B cell (primary cell): Measurements from ENCODE around the gene MATN3. TPM values are rescaled to one million over a fixed set of nuclear protein-coding genes. Genes with fewer than 3 reads are reported as not detected.

Source experiments
- ATAC-seq: fragments of 200-7000 bp; cut with Tn5 transposase; one replicate; pipeline ENCODE4 v1.10.0; 2021; ENCODE audit warnings: low read depth, mild to moderate bottlenecking, moderate number of reproducible peaks, moderate library complexity
- CTCF ChIA-PET: fragments of 350-600 bp; sonication (Branson Sonifier 250); formaldehyde crosslinking; loops from one replicate; lab custom pipeline; 2021; ENCODE audit warnings: antibody characterized with exemption, inconsistent platforms; lab: Charles Lee
- POLR2A ChIA-PET: fragments of 350-600 bp; sonication (Branson Sonifier 250); formaldehyde crosslinking; loops from one replicate; lab custom pipeline; 2021; ENCODE audit warnings: antibody characterized with exemption; lab: Charles Lee
- DNase-seq: peaks from one replicate; pipeline ENCODE4 v3.0.0; 2013
- H2AFZ ChIP-seq: 2 replicates; pipeline ENCODE4 v1.6.1; 2012; ENCODE audit warnings: mild to moderate bottlenecking, low read depth, low read length; ENCODE audit not compliant: insufficient read depth, poor library complexity, severe bottlenecking
- H3K27ac ChIP-seq, 2 donors: 1 replicate in 1 of 2; 2 replicates in 1 of 2; pipeline ENCODE4 v1.5.1; 2012 to 2013; ENCODE audit warnings: low read length in 2 of 2, mild to moderate bottlenecking in 2 of 2, moderate library complexity in 1 of 2
- H3K27me3 ChIP-seq, 4 experiments: fragments of 200-600 bp in 1 of 4; sonication (generic) in 1 of 4; replicated peaks in 1 of 4; 1 replicate in 2 of 4; 2 replicates in 2 of 4; pipeline versions ENCODE4 v1.6.1 to v1.7.0; 2013 to 2016; ENCODE audit warnings: low read length in 3 of 4, mild to moderate bottlenecking in 2 of 4, mixed read lengths in 1 of 4, moderate library complexity in 1 of 4; ENCODE audit not compliant: insufficient read depth in 4 of 4, control insufficient read depth in 3 of 4; ENCODE audit errors: control extremely low read depth in 1 of 4
- H3K36me3 ChIP-seq, 2 experiments: replicated peaks in 1 of 2; 1 replicate in 1 of 2; 2 replicates in 1 of 2; pipeline versions ENCODE4 v1.6.1 to v1.7.1; 2013; ENCODE audit warnings: low read length in 1 of 2; ENCODE audit not compliant: insufficient read depth in 2 of 2, control insufficient read depth in 1 of 2; ENCODE audit errors: control extremely low read depth in 1 of 2, extremely low read depth in 1 of 2
- H3K4me1 ChIP-seq, 2 donors: fragments of 200-600 bp in 1 of 2; sonication (generic) in 1 of 2; 1 replicate in 1 of 2; 2 replicates in 1 of 2; pipeline versions ENCODE4 v1.5.1 to v1.6.1; 2013 to 2017; ENCODE audit warnings: low read length in 2 of 2; ENCODE audit not compliant: control insufficient read depth in 2 of 2, insufficient read depth in 2 of 2
- H3K4me2 ChIP-seq: replicated peaks from 2 replicates; pipeline ENCODE3; 2012; ENCODE audit warnings: mild to moderate bottlenecking, low read depth, low read length; ENCODE audit not compliant: poor library complexity, severe bottlenecking
- H3K4me3 ChIP-seq, 5 experiments: fragments of 200-600 bp in 1 of 5; sonication (generic) in 1 of 5; 1 replicate in 3 of 5; 2 replicates in 2 of 5; pipeline versions ENCODE4 v1.5.1 to v1.7.0; 2011 to 2016; ENCODE audit warnings: low read length in 4 of 5, mild to moderate bottlenecking in 4 of 5, low read depth in 2 of 5, control low read depth in 1 of 5, moderate library complexity in 1 of 5; ENCODE audit not compliant: insufficient read depth in 1 of 5; ENCODE audit errors: control extremely low read depth in 1 of 5, extremely low read depth in 1 of 5
- H3K79me2 ChIP-seq: fragments of 200-600 bp; sonication (generic); one replicate; pipeline ENCODE4 v1.6.0; 2016; ENCODE audit warnings: low read length; ENCODE audit not compliant: control insufficient read depth, insufficient read depth
- H3K9ac ChIP-seq: fragments of 200-600 bp; sonication (generic); 2 replicates; pipeline ENCODE4 v1.6.1; 2017; ENCODE audit warnings: mild to moderate bottlenecking, low read length, moderate library complexity
- H3K9me3 ChIP-seq, 3 donors: one replicate each; pipeline versions ENCODE4 v1.6.1 to v1.7.1; 2013; ENCODE audit warnings: low read length in 2 of 3; ENCODE audit not compliant: control insufficient read depth in 2 of 3, insufficient read depth in 1 of 3; ENCODE audit errors: control extremely low read depth in 1 of 3
- H4K20me1 ChIP-seq: 2 replicates; pipeline ENCODE4 v1.6.0; 2012; ENCODE audit warnings: mild to moderate bottlenecking, low read length; ENCODE audit not compliant: insufficient read depth, control insufficient read depth, poor library complexity, severe bottlenecking
- H3K27ac Mint-ChIP-seq: one replicate; pipeline ENCODE4 v1.8.0; 2021; ENCODE audit warnings: mixed read lengths
- H3K27me3 Mint-ChIP-seq: one replicate; pipeline ENCODE4 v1.8.0; 2021; ENCODE audit warnings: mixed read lengths
- H3K4me1 Mint-ChIP-seq: one replicate; pipeline ENCODE4 v1.8.0; 2021; ENCODE audit warnings: mixed read lengths
- H3K4me3 Mint-ChIP-seq: one replicate; pipeline ENCODE4 v1.8.0; 2021; ENCODE audit warnings: mixed read lengths
- H3K9me3 Mint-ChIP-seq: one replicate; pipeline ENCODE4 v1.8.0; 2022; ENCODE audit warnings: mixed read lengths; ENCODE audit not compliant: insufficient read depth
- CTCF ChIP-seq: fragments of 200-600 bp; IDR thresholded peaks from one replicate; pipeline ENCODE4 v1.8.0; 2022; ENCODE audit warnings: antibody characterized with exemption, mild to moderate bottlenecking
- EZH2 ChIP-seq: IDR thresholded peaks from 2 replicates; pipeline ENCODE4 v1.6.1; 2012; ENCODE audit warnings: borderline replicate concordance, low read depth, mild to moderate bottlenecking, moderate library complexity, low read length; ENCODE audit not compliant: insufficient read depth, poor library complexity, severe bottlenecking
- WGBS: methylation state at CpG from one replicate; pipeline ENCODE4 v1.1.5; 2013; ENCODE audit warnings: missing lambda C conversion rate; ENCODE audit not compliant: insufficient coverage; 5-methylcytosine and 5-hydroxymethylcytosine counted together
- intact Hi-C: fragments of 100-400 bp; cut with micrococcal nuclease; formaldehyde crosslinking; loops from one replicate; pipeline ENCODE4 v1.10.0; 2022
- polyA plus RNA-seq: library from polyadenylated mRNA; depleted of rRNA; stranded (reverse); fragments of >200 nt; gene quantifications from 2 replicates; pipeline ENCODE4 v1.2.3, GENCODE V29; 2012
- total RNA-seq, 2 donors: library from RNA; stranded (reverse); fragments of 120-200 nt in 1 of 2; gene quantifications; 1 replicate in 1 of 2; 2 replicates in 1 of 2; pipeline versions ENCODE4 v1.2.3 to v1.2.4, GENCODE V29; 2013 to 2022

MATN3 gene
- total and polyA plus RNA-seq, 2 donors (not counting 1 experiment from before 2014, with no cell fraction given) = not detected

DNA sequence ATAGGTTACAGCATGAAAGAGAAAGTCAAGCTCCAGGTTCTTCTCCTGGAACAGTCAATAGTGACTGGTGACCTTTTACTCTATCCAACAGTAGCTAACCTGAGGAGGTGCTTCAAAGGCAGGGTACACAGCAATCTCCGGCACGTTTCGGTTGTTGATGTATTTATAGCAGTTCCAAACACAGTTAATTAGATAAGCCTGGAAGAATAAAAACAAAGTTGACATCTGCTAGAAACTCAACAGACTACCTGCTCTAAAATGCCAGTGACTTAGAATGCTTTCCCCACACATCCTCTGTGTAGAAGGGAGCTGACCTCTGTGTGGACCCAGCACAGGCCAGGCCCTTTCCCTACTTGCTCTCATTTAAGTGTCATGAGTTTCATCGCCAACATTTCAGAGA, 21.8 kb upstream of the MATN3 start:
- H3K4me1 ChIP-seq = peaks cover 11 to 12% of the 10 kb centered on the region in 2 donors
- peaks cover 2% of the 10 kb centered on the region for H3K9me3 Mint-ChIP-seq
- POLR2A ChIA-PET = interaction anchor here (1.0 kb wide), 1 partner anchor 15 kb away, joined by 3 read pairs; no protein-coding TSS in a partner anchor
- H3K27me3 ChIP-seq = no peaks in the 10 kb centered on the region
- no peak overlapping the region for H3K4me2 ChIP-seq
- no CpG with 5 or more reads among the region's 4 CpGs for WGBS
- H3K4me3 ChIP-seq = no peak overlapping the region
- intact Hi-C loops = no loop called here
- H3K9me3 ChIP-seq = no peaks in the 10 kb centered on the region
- H3K27me3 Mint-ChIP-seq = no peaks in the 10 kb centered on the region
- DNase-seq = no peak
- peaks cover 12% of the 10 kb centered on the region for H4K20me1 ChIP-seq
- H3K4me1 Mint-ChIP-seq = peaks cover 28% of the 10 kb centered on the region
- no peak overlapping the region for H3K27ac Mint-ChIP-seq
- no peak overlapping the region for H3K27ac ChIP-seq
- H3K9ac ChIP-seq = no peak overlapping the region
- CTCF ChIA-PET = interaction anchor here (0.6 to 2.2 kb wide), 4 partner anchors 11 to 21 kb away, joined by 3 to 8 read pairs (median 4); no protein-coding TSS in a partner anchor
- H3K4me3 Mint-ChIP-seq = no peak overlapping the region
- H3K79me2 ChIP-seq = peaks cover 16% of the 10 kb centered on the region
- H2AFZ ChIP-seq = no peak overlapping the region
- peaks cover 8 to 80% of the 10 kb centered on the region in 2 experiments for H3K36me3 ChIP-seq
- ATAC-seq = no peak
- TF ChIP-seq EZH2 = no peak

GRCh38 chr2:20033322-20033721, 20.9 kb upstream of the MATN3 start:
- H3K27ac ChIP-seq = no peak overlapping the region
- DNase-seq = no peak
- H3K9me3 Mint-ChIP-seq = peaks cover 2% of the 10 kb centered on the region
- no peak overlapping the region for H3K4me2 ChIP-seq
- no peaks in the 10 kb centered on the region for H3K27me3 ChIP-seq
- peaks cover 12% of the 10 kb centered on the region for H4K20me1 ChIP-seq
- no peak overlapping the region for H3K9ac ChIP-seq
- intact Hi-C loops = no loop called here
- CTCF ChIA-PET = interaction anchor here (1.3 to 2.2 kb wide), 2 partner anchors 18 to 22 kb away, joined by 4 to 8 read pairs; no protein-coding TSS in a partner anchor
- peaks cover 13% of the 10 kb centered on the region for H3K79me2 ChIP-seq
- H2AFZ ChIP-seq = no peak overlapping the region
- no peak for ATAC-seq
- POLR2A ChIA-PET = no interaction called here
- peaks cover 11 to 12% of the 10 kb centered on the region in 2 donors for H3K4me1 ChIP-seq
- no peak overlapping the region for H3K4me3 ChIP-seq
- H3K36me3 ChIP-seq = peaks cover 8 to 80% of the 10 kb centered on the region in 2 experiments
- peaks cover 25% of the 10 kb centered on the region for H3K4me1 Mint-ChIP-seq
- H3K9me3 ChIP-seq = no peaks in the 10 kb centered on the region
- H3K27me3 Mint-ChIP-seq = no peaks in the 10 kb centered on the region
- no peak overlapping the region for H3K27ac Mint-ChIP-seq
- H3K4me3 Mint-ChIP-seq = no peak overlapping the region
- WGBS = 100% methylated on average over 3 of the region's 3 CpGs
- TF ChIP-seq EZH2 (no peak), CTCF (no peak)
